ENCODE measurements around the gene BABAM2.
A peak's percentile ranks its signal among the peaks of the same experiment; 100 is the strongest.

DNA sequence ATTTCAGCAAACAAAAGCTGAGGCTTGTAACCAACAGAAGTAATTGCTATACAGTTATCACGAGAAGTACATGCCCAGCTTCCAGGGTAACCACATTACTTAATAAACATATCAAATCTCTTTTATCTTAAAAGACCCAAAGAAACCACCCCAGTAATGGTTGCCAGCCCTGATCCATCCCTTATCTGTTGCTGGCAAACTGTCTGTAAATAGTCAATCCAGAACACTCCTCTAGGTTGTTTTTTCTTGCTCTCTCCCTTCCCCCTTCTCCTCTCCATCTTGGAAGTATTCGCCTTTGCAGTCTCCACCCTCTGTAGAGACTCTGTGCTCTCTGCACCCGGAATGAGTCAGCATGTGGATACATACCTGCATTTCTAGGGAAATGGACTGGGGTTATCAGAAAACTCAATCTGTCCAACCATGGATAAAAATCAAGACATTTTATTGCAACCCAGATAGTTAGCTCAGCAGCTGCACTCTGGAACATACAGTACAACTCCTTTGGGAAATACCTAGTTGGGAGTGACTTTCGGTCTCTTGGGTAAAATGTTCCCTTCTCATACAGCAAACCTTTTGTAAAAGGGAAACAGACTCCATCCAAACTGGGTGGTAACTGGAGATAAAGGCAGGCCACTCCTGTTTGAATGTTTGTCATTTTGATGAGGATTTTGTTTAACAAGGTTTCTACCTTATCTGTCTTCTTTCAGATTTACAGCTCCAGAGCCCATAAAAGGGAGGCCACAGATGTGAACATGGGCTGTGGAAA lies 378.7 kb downstream of the BABAM2 start:
- TF ChIP-seq, protein P1, sequence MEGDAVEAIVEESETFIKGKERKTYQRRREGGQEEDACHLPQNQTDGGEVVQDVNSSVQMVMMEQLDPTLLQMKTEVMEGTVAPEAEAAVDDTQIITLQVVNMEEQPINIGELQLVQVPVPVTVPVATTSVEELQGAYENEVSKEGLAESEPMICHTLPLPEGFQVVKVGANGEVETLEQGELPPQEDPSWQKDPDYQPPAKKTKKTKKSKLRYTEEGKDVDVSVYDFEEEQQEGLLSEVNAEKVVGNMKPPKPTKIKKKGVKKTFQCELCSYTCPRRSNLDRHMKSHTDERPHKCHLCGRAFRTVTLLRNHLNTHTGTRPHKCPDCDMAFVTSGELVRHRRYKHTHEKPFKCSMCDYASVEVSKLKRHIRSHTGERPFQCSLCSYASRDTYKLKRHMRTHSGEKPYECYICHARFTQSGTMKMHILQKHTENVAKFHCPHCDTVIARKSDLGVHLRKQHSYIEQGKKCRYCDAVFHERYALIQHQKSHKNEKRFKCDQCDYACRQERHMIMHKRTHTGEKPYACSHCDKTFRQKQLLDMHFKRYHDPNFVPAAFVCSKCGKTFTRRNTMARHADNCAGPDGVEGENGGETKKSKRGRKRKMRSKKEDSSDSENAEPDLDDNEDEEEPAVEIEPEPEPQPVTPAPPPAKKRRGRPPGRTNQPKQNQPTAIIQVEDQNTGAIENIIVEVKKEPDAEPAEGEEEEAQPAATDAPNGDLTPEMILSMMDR (IDR thresholded peaks at IDR 0.05) = peak in 1 of 5 experiments; percentile 13
- TF ChIP-seq POLR2A (IDR thresholded peaks at IDR 0.05) (peak; percentile 51), EP300 (IDR thresholded peaks at IDR 0.05; ENCODE audit: low read depth) (peak; percentile 24)

All from transverse colon (tissue), 3 donors.